ENCODE measurements around the gene AQP12A.

Gene AQP12A

DNA sequence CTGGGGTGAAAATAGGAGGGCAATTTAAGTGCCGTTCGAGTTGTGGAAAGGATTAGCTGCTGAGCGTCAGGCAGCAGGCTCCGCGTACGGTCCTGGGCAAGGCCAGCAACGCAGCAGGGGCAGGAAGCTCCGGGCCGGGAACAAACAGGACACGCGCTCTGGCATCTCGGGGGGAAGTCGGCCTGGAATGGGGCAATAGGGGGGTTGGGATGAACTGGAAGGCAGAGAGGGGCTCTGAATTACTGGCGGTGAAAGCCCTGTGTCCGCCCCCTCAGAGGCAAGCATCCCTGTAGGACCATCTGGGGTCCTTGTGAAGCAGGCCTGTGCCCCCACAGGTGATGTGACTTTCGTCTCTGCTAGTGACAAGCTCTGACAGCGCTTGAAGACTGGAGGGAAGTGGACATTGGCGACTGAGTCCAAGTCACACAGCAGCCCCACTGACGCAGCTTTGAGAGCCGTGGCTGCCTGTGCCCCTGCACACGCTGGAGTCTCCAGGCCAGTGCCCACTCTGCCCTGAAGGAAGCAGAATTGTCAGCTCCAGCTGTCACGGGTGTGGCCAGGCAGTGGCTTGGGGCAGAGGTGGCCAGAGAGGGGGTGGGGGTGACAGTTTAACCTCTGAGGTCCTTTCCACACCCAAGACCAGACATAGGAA lies 44.0 kb upstream of the AQP12A start:
- H3K27ac ChIP-seq (replicated peaks; ENCODE audit: low read length), result no peak overlapping the region
- H3K9ac ChIP-seq (ENCODE audit: low read depth, low read length, poor library complexity), result no peak overlapping the region
- H3K4me3 ChIP-seq (ENCODE audit: low read length in 2 of 2), result peak overlapping the region in 1 of 2 donors; percentile 38

DNA sequence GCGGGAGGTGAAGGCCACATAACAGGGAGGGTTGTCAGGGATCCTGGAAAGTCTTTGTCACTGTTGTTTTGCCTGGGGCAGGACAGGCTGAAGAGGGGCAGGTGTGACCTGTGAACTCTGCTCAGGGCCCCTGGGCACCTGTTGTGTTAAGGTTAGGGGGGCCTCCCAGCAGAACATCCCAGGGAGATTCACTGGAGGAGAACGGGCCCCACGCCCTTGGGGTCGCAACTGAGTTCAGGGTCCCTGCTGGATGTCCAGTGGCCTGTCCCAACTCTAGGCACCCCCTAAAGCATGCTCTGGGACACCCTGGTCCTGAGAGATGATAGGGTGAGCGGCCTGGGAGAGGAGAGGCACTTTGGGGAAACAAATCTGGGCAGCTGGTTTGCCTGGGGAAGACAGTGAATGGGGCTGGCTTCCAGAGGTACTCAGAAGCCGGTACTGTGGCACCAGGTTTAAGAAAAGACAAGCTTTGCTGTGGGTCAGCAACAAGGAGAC lies 43.5 kb upstream of the AQP12A start:
- H4K8ac ChIP-seq (ENCODE audit: low read depth, low read length), result no peak overlapping the region
- no peak overlapping the region for H3K4me2 ChIP-seq (ENCODE audit: insufficient read depth, low read length, poor library complexity, severe bottlenecking)
- WGBS, 2 donors (ENCODE audit: extremely low coverage in 2 of 2, insufficient read length in 2 of 2, insufficient replicate concordance in 1 of 2), result no CpG with 5 or more reads among the region's 6 CpGs
- no peak overlapping the region for H2BK120ac ChIP-seq (ENCODE audit: low read depth, low read length)
- no peak overlapping the region for H3K4ac ChIP-seq (ENCODE audit: low read length)
- no peak overlapping the region for H3K27ac ChIP-seq (replicated peaks; ENCODE audit: low read length)
- peak overlapping the region; percentile 6 for H2BK5ac ChIP-seq (ENCODE audit: low read length)
- H3K9me3 ChIP-seq (replicated peaks in 1 of 2; ENCODE audit: control insufficient read depth in 2 of 2, insufficient read depth in 1 of 2, low read depth in 1 of 2, low read length in 2 of 2), result peaks cover 0 to 5% of the 10 kb centered on the region in 2 donors
- H3K18ac ChIP-seq (ENCODE audit: low read length), result peak overlapping the region; percentile 44
- H3K14ac ChIP-seq (ENCODE audit: low read length), result peak overlapping the region; percentile 1
- DNase-seq (ENCODE audit: low spot score), result no peak
- H2AK5ac ChIP-seq (ENCODE audit: low read depth, low read length), result peak overlapping the region; percentile 89
- no peak overlapping the region for H2BK15ac ChIP-seq (ENCODE audit: low read length)
- peak overlapping the region; percentile 48 for H3K23ac ChIP-seq (ENCODE audit: low read depth, low read length, poor library complexity)
- no peaks in the 10 kb centered on the region for H3K36me3 ChIP-seq (replicated peaks in 1 of 2; ENCODE audit: control insufficient read depth in 2 of 2, insufficient read depth in 2 of 2, low read length in 2 of 2)
- no peak overlapping the region for H3K4me3 ChIP-seq (ENCODE audit: low read length in 2 of 2)
- H2BK12ac ChIP-seq (ENCODE audit: low read length), result no peak overlapping the region
- H3K9ac ChIP-seq (ENCODE audit: low read depth, low read length, poor library complexity), result no peak overlapping the region
- peaks cover 0 to 59% (median 0%) of the 10 kb centered on the region in 3 experiments for H3K27me3 ChIP-seq (ENCODE audit: control insufficient read depth in 3 of 3, insufficient read depth in 3 of 3, low read depth in 1 of 3, low read length in 3 of 3)
- H3K79me1 ChIP-seq (ENCODE audit: low read depth, low read length), result no peaks in the 10 kb centered on the region
- H2AFZ ChIP-seq (ENCODE audit: low read length), result no peak overlapping the region
- peaks cover 4 to 11% of the 10 kb centered on the region in 2 donors for H3K4me1 ChIP-seq (ENCODE audit: control insufficient read depth in 2 of 2, insufficient read depth in 1 of 2, low read depth in 1 of 2, low read length in 2 of 2)
- no peak overlapping the region for H4K91ac ChIP-seq (ENCODE audit: low read depth, low read length, poor library complexity)

More for the DNA sequence above, 44.0 kb upstream of the AQP12A start:
- no peaks in the 10 kb centered on the region for H3K79me1 ChIP-seq (ENCODE audit: low read depth, low read length)
- peaks cover 0 to 5% of the 10 kb centered on the region in 2 donors for H3K9me3 ChIP-seq (replicated peaks in 1 of 2; ENCODE audit: control insufficient read depth in 2 of 2, insufficient read depth in 1 of 2, low read depth in 1 of 2, low read length in 2 of 2)
- H3K36me3 ChIP-seq (replicated peaks in 1 of 2; ENCODE audit: control insufficient read depth in 2 of 2, insufficient read depth in 2 of 2, low read length in 2 of 2), result no peaks in the 10 kb centered on the region
- H3K4me2 ChIP-seq (ENCODE audit: insufficient read depth, low read length, poor library complexity, severe bottlenecking), result no peak overlapping the region
- H2BK12ac ChIP-seq (ENCODE audit: low read length), result no peak overlapping the region
- no peak overlapping the region for H2BK15ac ChIP-seq (ENCODE audit: low read length)
- H3K18ac ChIP-seq (ENCODE audit: low read length), result peak overlapping the region; percentile 27
- no CpG with 5 or more reads among the region's 22 CpGs for WGBS, 2 donors (ENCODE audit: extremely low coverage in 2 of 2, insufficient read length in 2 of 2, insufficient replicate concordance in 1 of 2)
- H4K91ac ChIP-seq (ENCODE audit: low read depth, low read length, poor library complexity), result no peak overlapping the region
- no peak overlapping the region for H3K4ac ChIP-seq (ENCODE audit: low read length)
- H4K8ac ChIP-seq (ENCODE audit: low read depth, low read length), result no peak overlapping the region
- peaks cover 4 to 11% of the 10 kb centered on the region in 2 donors for H3K4me1 ChIP-seq (ENCODE audit: control insufficient read depth in 2 of 2, insufficient read depth in 1 of 2, low read depth in 1 of 2, low read length in 2 of 2)
- no peak for DNase-seq (ENCODE audit: low spot score)
- H3K14ac ChIP-seq (ENCODE audit: low read length), result no peak overlapping the region
- H3K27me3 ChIP-seq (ENCODE audit: control insufficient read depth in 3 of 3, insufficient read depth in 3 of 3, low read depth in 1 of 3, low read length in 3 of 3), result peaks cover 0 to 59% (median 0%) of the 10 kb centered on the region in 3 experiments
- H3K23ac ChIP-seq (ENCODE audit: low read depth, low read length, poor library complexity), result no peak overlapping the region
- H2AFZ ChIP-seq (ENCODE audit: low read length), result no peak overlapping the region
- H2BK5ac ChIP-seq (ENCODE audit: low read length), result peak overlapping the region; percentile 6
- peak overlapping the region; percentile 89 for H2AK5ac ChIP-seq (ENCODE audit: low read depth, low read length)
- no peak overlapping the region for H2BK120ac ChIP-seq (ENCODE audit: low read depth, low read length)

DNA sequence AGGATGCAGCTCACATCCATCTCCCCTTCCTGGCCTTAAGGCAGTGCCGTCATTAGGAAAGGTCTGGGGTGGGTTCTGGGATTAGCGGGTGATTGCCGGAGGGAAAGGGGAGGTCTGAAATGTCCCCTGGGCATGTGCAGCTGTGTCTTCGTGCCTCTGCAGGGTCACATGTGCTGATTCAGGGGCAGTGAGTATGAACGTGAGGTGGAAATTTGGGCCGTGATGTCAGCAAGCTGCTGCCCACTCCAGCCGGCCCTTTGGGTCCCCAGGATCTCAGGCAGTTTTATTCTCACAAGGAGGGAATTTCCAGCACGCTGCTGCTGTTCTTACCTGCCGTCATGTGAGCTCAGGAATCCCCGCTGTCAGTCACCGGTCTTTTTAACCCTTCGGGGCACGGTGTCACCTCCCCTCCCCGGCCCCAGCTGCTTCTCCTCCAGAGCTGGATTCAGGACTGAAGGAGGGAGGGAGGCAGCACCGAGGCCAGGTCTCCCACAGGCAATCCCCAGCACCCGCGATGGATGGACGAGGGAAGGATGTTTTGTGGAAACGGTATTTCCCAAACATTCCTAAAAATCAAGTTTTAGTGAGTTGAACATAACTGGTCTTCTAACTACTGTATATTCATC lies 42.9 kb upstream of the AQP12A start:
- Histone ChIP-seq H3K9me3 (replicated peaks in 1 of 2; ENCODE audit: control insufficient read depth in 2 of 2, insufficient read depth in 1 of 2, low read depth in 1 of 2, low read length in 2 of 2) (peaks cover 0 to 5% of the 10 kb centered on the region in 2 donors), H2BK15ac (ENCODE audit: low read length) (no peak overlapping the region), H2BK120ac (ENCODE audit: low read depth, low read length) (no peak overlapping the region), H2AFZ (ENCODE audit: low read length) (no peak overlapping the region), H4K91ac (ENCODE audit: low read depth, low read length, poor library complexity) (no peak overlapping the region), H3K27me3 (ENCODE audit: control insufficient read depth in 3 of 3, insufficient read depth in 3 of 3, low read depth in 1 of 3, low read length in 3 of 3) (peaks cover 0 to 59% (median 0%) of the 10 kb centered on the region in 3 experiments), H3K79me1 (ENCODE audit: low read depth, low read length) (no peaks in the 10 kb centered on the region), H3K9ac (ENCODE audit: low read depth, low read length, poor library complexity) (no peak overlapping the region), H2AK5ac (ENCODE audit: low read depth, low read length) (no peak overlapping the region), H3K18ac (ENCODE audit: low read length) (peak overlapping the region; percentile 18), H3K4me1 (ENCODE audit: control insufficient read depth in 2 of 2, insufficient read depth in 1 of 2, low read depth in 1 of 2, low read length in 2 of 2) (peaks cover 4 to 11% of the 10 kb centered on the region in 2 donors), H3K23ac (ENCODE audit: low read depth, low read length, poor library complexity) (no peak overlapping the region), H2BK12ac (ENCODE audit: low read length) (no peak overlapping the region), H3K14ac (ENCODE audit: low read length) (peak overlapping the region; percentile 1), H3K4me2 (ENCODE audit: insufficient read depth, low read length, poor library complexity, severe bottlenecking) (no peak overlapping the region), H2BK5ac (ENCODE audit: low read length) (no peak overlapping the region), H4K8ac (ENCODE audit: low read depth, low read length) (no peak overlapping the region), H3K27ac (replicated peaks; ENCODE audit: low read length) (no peak overlapping the region), H3K4ac (ENCODE audit: low read length) (no peak overlapping the region), H3K36me3 (replicated peaks in 1 of 2; ENCODE audit: control insufficient read depth in 2 of 2, insufficient read depth in 2 of 2, low read length in 2 of 2) (no peaks in the 10 kb centered on the region), H3K4me3 (ENCODE audit: low read length in 2 of 2) (no peak overlapping the region)
- no peak for DNase-seq (ENCODE audit: low spot score)
- WGBS, 2 donors (ENCODE audit: extremely low coverage in 2 of 2, insufficient read length in 2 of 2, insufficient replicate concordance in 1 of 2), result no CpG with 5 or more reads among the region's 19 CpGs

DNA sequence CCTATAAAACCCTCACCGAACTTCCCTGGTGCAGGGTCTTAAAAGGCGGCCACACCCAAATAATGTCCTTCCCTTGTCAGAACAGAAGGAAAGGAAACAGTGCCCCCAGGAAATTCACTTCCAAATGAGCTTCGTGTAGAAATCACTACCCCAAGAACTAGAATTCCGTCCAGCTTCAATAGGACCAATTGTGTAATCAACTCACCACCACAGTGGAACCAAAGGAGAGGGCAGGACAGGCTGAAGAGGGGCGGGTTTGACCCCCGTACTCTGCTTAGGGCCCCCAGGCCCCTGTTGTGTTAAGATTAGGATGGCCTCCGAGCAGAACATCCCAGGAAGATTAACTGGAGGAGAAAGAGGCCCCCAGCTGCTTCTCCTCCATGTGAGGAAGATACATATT lies 42.3 kb upstream of the AQP12A start:
- no peak overlapping the region for H3K9ac ChIP-seq (ENCODE audit: low read depth, low read length, poor library complexity)
- no peak overlapping the region for H3K18ac ChIP-seq (ENCODE audit: low read length)
- H3K27me3 ChIP-seq (ENCODE audit: control insufficient read depth in 3 of 3, insufficient read depth in 3 of 3, low read depth in 1 of 3, low read length in 3 of 3), result peaks cover 0 to 58% (median 0%) of the 10 kb centered on the region in 3 experiments
- no CpG with 5 or more reads among the region's 7 CpGs for WGBS, 2 donors (ENCODE audit: extremely low coverage in 2 of 2, insufficient read length in 2 of 2, insufficient replicate concordance in 1 of 2)
- no peaks in the 10 kb centered on the region for H3K79me1 ChIP-seq (ENCODE audit: low read depth, low read length)
- H3K4ac ChIP-seq (ENCODE audit: low read length), result no peak overlapping the region
- no peak overlapping the region for H3K4me3 ChIP-seq (ENCODE audit: low read length in 2 of 2)
- H3K36me3 ChIP-seq (replicated peaks in 1 of 2; ENCODE audit: control insufficient read depth in 2 of 2, insufficient read depth in 2 of 2, low read length in 2 of 2), result no peaks in the 10 kb centered on the region
- no peak overlapping the region for H3K4me2 ChIP-seq (ENCODE audit: insufficient read depth, low read length, poor library complexity, severe bottlenecking)
- peaks cover 4 to 11% of the 10 kb centered on the region in 2 donors for H3K4me1 ChIP-seq (ENCODE audit: control insufficient read depth in 2 of 2, insufficient read depth in 1 of 2, low read depth in 1 of 2, low read length in 2 of 2)
- no peak overlapping the region for H4K8ac ChIP-seq (ENCODE audit: low read depth, low read length)
- no peak overlapping the region for H2BK15ac ChIP-seq (ENCODE audit: low read length)
- no peak overlapping the region for H2BK120ac ChIP-seq (ENCODE audit: low read depth, low read length)
- H2AK5ac ChIP-seq (ENCODE audit: low read depth, low read length), result no peak overlapping the region
- H3K14ac ChIP-seq (ENCODE audit: low read length), result no peak overlapping the region
- no peak for DNase-seq (ENCODE audit: low spot score)
- no peak overlapping the region for H3K27ac ChIP-seq (replicated peaks; ENCODE audit: low read length)
- H3K9me3 ChIP-seq (replicated peaks in 1 of 2; ENCODE audit: control insufficient read depth in 2 of 2, insufficient read depth in 1 of 2, low read depth in 1 of 2, low read length in 2 of 2), result peaks cover 0 to 5% of the 10 kb centered on the region in 2 donors
- no peak overlapping the region for H3K23ac ChIP-seq (ENCODE audit: low read depth, low read length, poor library complexity)
- H4K91ac ChIP-seq (ENCODE audit: low read depth, low read length, poor library complexity), result no peak overlapping the region
- no peak overlapping the region for H2AFZ ChIP-seq (ENCODE audit: low read length)
- H2BK5ac ChIP-seq (ENCODE audit: low read length), result no peak overlapping the region
- H2BK12ac ChIP-seq (ENCODE audit: low read length), result no peak overlapping the region
